ENCODE data around the gene DDX6.
"Not testable (repeated sequence)": the region's sequence is repeated elsewhere in the genome, so short reads cannot be mapped to it uniquely, and the experiment has no call there.

The DDX6 gene

GRCh38 chr11:118718562-118718961 lies 72.4 kb downstream of the DDX6 start:
- DNase-seq (ENCODE audit: insufficient read length); FAIRE-seq: not testable (repeated sequence)

- not testable (repeated sequence) for DNase-seq (ENCODE audit: insufficient read length); FAIRE-seq
Measured at GRCh38 chr11:118717733-118718132, 73.2 kb downstream of the DDX6 start.

- FAIRE-seq; DNase-seq (ENCODE audit: insufficient read length): not testable (repeated sequence)
Measured at GRCh38 chr11:118717221-118717620, 73.7 kb downstream of the DDX6 start.

- DNase-seq (ENCODE audit: insufficient read length) (no peak), FAIRE-seq (peak; percentile 36)
- TF ChIP-seq POLR2AphosphoS5 (IDR thresholded peaks at IDR 0.05; ENCODE audit: low read depth, low read length) (no peak), POLR2A (IDR thresholded peaks at IDR 0.05; ENCODE audit: low read depth, low read length) (no peak), TAF1 (IDR thresholded peaks at IDR 0.05; ENCODE audit: borderline replicate concordance, low read depth, low read length) (no peak)
Measured at GRCh38 chr11:118715837-118716260, 75.1 kb downstream of the DDX6 start.

GRCh38 chr11:118715245-118715831 lies 75.6 kb downstream of the DDX6 start:
- peak; percentile 38 for FAIRE-seq
- DNase-seq (ENCODE audit: insufficient read length), result no peak
- no peak for TF ChIP-seq TAF1 (IDR thresholded peaks at IDR 0.05; ENCODE audit: borderline replicate concordance, low read depth, low read length)
- no peak for TF ChIP-seq POLR2AphosphoS5 (IDR thresholded peaks at IDR 0.05; ENCODE audit: low read depth, low read length)
- no peak for TF ChIP-seq POLR2A (IDR thresholded peaks at IDR 0.05; ENCODE audit: low read depth, low read length)

- DNase-seq (ENCODE audit: insufficient read length), result no peak
- no peak for FAIRE-seq
- no peak for TF ChIP-seq TAF1 (IDR thresholded peaks at IDR 0.05; ENCODE audit: borderline replicate concordance, low read depth, low read length)
- no peak for TF ChIP-seq POLR2A (IDR thresholded peaks at IDR 0.05; ENCODE audit: low read depth, low read length)
- no peak for TF ChIP-seq POLR2AphosphoS5 (IDR thresholded peaks at IDR 0.05; ENCODE audit: low read depth, low read length)
Measured at GRCh38 chr11:118714816-118715215, 76.1 kb downstream of the DDX6 start.

- FAIRE-seq; DNase-seq (ENCODE audit: insufficient read length): not testable (repeated sequence)
Measured at GRCh38 chr11:118714416-118714815, 76.5 kb downstream of the DDX6 start.

- no peak for DNase-seq (ENCODE audit: insufficient read length)
- no peak for FAIRE-seq
- no peak for TF ChIP-seq TAF1 (IDR thresholded peaks at IDR 0.05; ENCODE audit: borderline replicate concordance, low read depth, low read length)
- TF ChIP-seq POLR2AphosphoS5 (IDR thresholded peaks at IDR 0.05; ENCODE audit: low read depth, low read length), result no peak
- no peak for TF ChIP-seq POLR2A (IDR thresholded peaks at IDR 0.05; ENCODE audit: low read depth, low read length)
Measured at GRCh38 chr11:118708296-118708695, 82.7 kb downstream of the DDX6 start.

- FAIRE-seq, result no peak
Measured at GRCh38 chr11:118706546-118706825, 84.5 kb downstream of the DDX6 start.

GRCh38 chr11:118705791-118706545 lies 85.0 kb downstream of the DDX6 start:
- DNase-seq (ENCODE audit: insufficient read length) (no peak), FAIRE-seq (peak; percentile 38)
- no peak for TF ChIP-seq TAF1 (IDR thresholded peaks at IDR 0.05; ENCODE audit: borderline replicate concordance, low read depth, low read length)

More at GRCh38 chr11:118706546-118706825, 84.5 kb downstream of the DDX6 start:
- no peak for DNase-seq (ENCODE audit: insufficient read length)
- TF ChIP-seq TAF1 (IDR thresholded peaks at IDR 0.05; ENCODE audit: borderline replicate concordance, low read depth, low read length) (no peak), POLR2A (IDR thresholded peaks at IDR 0.05; ENCODE audit: low read depth, low read length) (no peak), POLR2AphosphoS5 (IDR thresholded peaks at IDR 0.05; ENCODE audit: low read depth, low read length) (no peak)

GRCh38 chr11:118705111-118705741 lies 85.7 kb downstream of the DDX6 start:
- DNase-seq (ENCODE audit: insufficient read length), result no peak

GRCh38 chr11:118703563-118704106 lies 87.3 kb downstream of the DDX6 start:
- FAIRE-seq (no peak), DNase-seq (ENCODE audit: insufficient read length) (no peak)
- TF ChIP-seq TAF1 (IDR thresholded peaks at IDR 0.05; ENCODE audit: borderline replicate concordance, low read depth, low read length) (no peak), POLR2A (IDR thresholded peaks at IDR 0.05; ENCODE audit: low read depth, low read length) (no peak), POLR2AphosphoS5 (IDR thresholded peaks at IDR 0.05; ENCODE audit: low read depth, low read length) (no peak)

More at GRCh38 chr11:118705111-118705741, 85.7 kb downstream of the DDX6 start:
- no peak for TF ChIP-seq POLR2AphosphoS5 (IDR thresholded peaks at IDR 0.05; ENCODE audit: low read depth, low read length)
- TF ChIP-seq POLR2A (IDR thresholded peaks at IDR 0.05; ENCODE audit: low read depth, low read length), result no peak
- no peak for TF ChIP-seq TAF1 (IDR thresholded peaks at IDR 0.05; ENCODE audit: borderline replicate concordance, low read depth, low read length)
- FAIRE-seq, result peak; percentile 50
